ENCODE results near the gene LEMD1. TPM values are rescaled to one million over a fixed set of nuclear protein-coding genes. Genes with fewer than 3 reads are reported as not detected.
A peak's percentile ranks its signal among the peaks of the same experiment; 100 is the strongest.

Gene LEMD1
- 62.8 and 67.6 TPM in 2 replicates for polyA plus RNA-seq
- polyA minus RNA-seq, result 51.1 and 51.6 TPM in 2 replicates

- Histone ChIP-seq H3K27me3 (ENCODE audit: insufficient read depth, low read depth, low read length) (no peaks in the 10 kb centered on the region), H2AFZ (ENCODE audit: low read depth, low read length) (no peak within 1 kb of the TSS), H3K4me2 (ENCODE audit: low read length) (no peak within 1 kb of the TSS), H3K4me3 (ENCODE audit: low read length) (peak within 1 kb of the TSS; percentile 9), H3F3A (ENCODE audit: insufficient read depth, low read length, poor library complexity, severe bottlenecking) (no peaks in the 10 kb centered on the region), H3K9me2 (ENCODE audit: insufficient read depth, low read length) (no peaks in the 10 kb centered on the region), H3K9me3 (ENCODE audit: low read length) (no peaks in the 10 kb centered on the region), H3K27ac (ENCODE audit: low read length) (peak within 1 kb of the TSS; percentile 27), H3K36me3 (ENCODE audit: insufficient read depth, low read length) (peaks cover 10% of the 10 kb centered on the region), H3K79me2 (replicated peaks; ENCODE audit: insufficient read depth, low read length) (no peaks in the 10 kb centered on the region), H4K20me1 (ENCODE audit: insufficient read depth) (no peaks in the 10 kb centered on the region), H3K9ac (ENCODE audit: low read length) (no peak within 1 kb of the TSS)
- TF ChIP-seq TAF1 (IDR thresholded peaks at IDR 0.05; ENCODE audit: low read depth), result no peak
- no peak for TF ChIP-seq CTCF (IDR thresholded peaks at IDR 0.05; ENCODE audit: poor library complexity, severe bottlenecking)
- no peak for TF ChIP-seq EZH2 (IDR thresholded peaks at IDR 0.05; ENCODE audit: borderline replicate concordance, insufficient read depth, low read length, poor library complexity, severe bottlenecking)
- TF ChIP-seq RAD21 (conservative IDR thresholded peaks at IDR 0.05), result no peak
- TF ChIP-seq MXI1 (conservative IDR thresholded peaks at IDR 0.05; ENCODE audit: poor library complexity, severe bottlenecking), result no peak
- TF ChIP-seq POLR2AphosphoS5 (IDR thresholded peaks at IDR 0.05), result no peak
- peak; percentile 19 for TF ChIP-seq EP300 (conservative IDR thresholded peaks at IDR 0.05; ENCODE audit: poor library complexity, severe bottlenecking)
Observed at GRCh38 chr1:205421798-205422197, at the start of gene LEMD1. Gene LEMD1, minus strand, starts transcription at chr1:205422056. Its CDS starts 1,520 bp downstream, at chr1:205420536.

- Histone ChIP-seq H3F3A (ENCODE audit: insufficient read depth, low read length, poor library complexity, severe bottlenecking) (no peaks in the 10 kb centered on the region), H3K27me3 (ENCODE audit: insufficient read depth, low read depth, low read length) (no peaks in the 10 kb centered on the region), H3K27ac (ENCODE audit: low read length) (no peak overlapping the region), H3K9me3 (ENCODE audit: low read length) (no peaks in the 10 kb centered on the region), H3K79me2 (replicated peaks; ENCODE audit: insufficient read depth, low read length) (no peaks in the 10 kb centered on the region), H2AFZ (ENCODE audit: low read depth, low read length) (no peak overlapping the region), H3K9me2 (ENCODE audit: insufficient read depth, low read length) (no peaks in the 10 kb centered on the region), H3K36me3 (ENCODE audit: insufficient read depth, low read length) (no peaks in the 10 kb centered on the region), H3K4me2 (ENCODE audit: low read length) (no peak overlapping the region), H4K20me1 (ENCODE audit: insufficient read depth) (no peaks in the 10 kb centered on the region), H3K4me3 (ENCODE audit: low read length) (no peak overlapping the region), H3K9ac (ENCODE audit: low read length) (no peak overlapping the region)
- TF ChIP-seq MXI1 (conservative IDR thresholded peaks at IDR 0.05; ENCODE audit: poor library complexity, severe bottlenecking) (no peak), REST (IDR thresholded peaks at IDR 0.05; ENCODE audit: borderline replicate concordance) (no peak), POLR2AphosphoS5 (IDR thresholded peaks at IDR 0.05) (no peak), RAD21 (conservative IDR thresholded peaks at IDR 0.05) (no peak), EZH2 (IDR thresholded peaks at IDR 0.05; ENCODE audit: borderline replicate concordance, insufficient read depth, low read length, poor library complexity, severe bottlenecking) (no peak), SMC3 (conservative IDR thresholded peaks at IDR 0.05; ENCODE audit: poor library complexity) (no peak)
Observed at GRCh38 chr1:205470131-205470530, 48.3 kb upstream of the LEMD1 start.
